Measurements from ENCODE around the gene CACNG3. TPM values are rescaled to one million over a fixed set of nuclear protein-coding genes. Genes with fewer than 3 reads are reported as not detected.

Gene CACNG3
- total and polyA plus RNA-seq, 8 donors, result not detected

DNA sequence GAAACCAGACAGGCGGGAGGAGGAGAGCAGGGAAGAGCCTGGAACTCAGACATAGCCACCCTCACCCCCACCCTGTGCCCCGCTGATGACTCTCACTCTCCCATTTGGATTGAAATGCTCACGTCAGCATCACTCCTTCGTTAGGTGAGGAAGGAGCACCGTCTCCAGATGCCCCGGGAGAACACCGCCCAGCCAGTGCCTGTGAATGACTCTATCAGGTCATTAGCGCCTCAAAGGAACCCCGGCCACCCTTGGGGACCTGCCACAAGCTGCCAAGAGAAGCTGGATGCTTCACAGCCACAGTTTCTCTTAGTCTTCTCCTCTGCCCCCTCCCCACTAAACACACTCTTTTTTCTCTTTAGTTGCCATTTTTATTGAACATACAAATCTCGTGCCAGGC, 66.0 kb downstream of the CACNG3 start:
- no peaks in the 10 kb centered on the region for H3K9me3 ChIP-seq
- intact Hi-C loops (cut with DNase I; ENCODE audit: low total_unique reads), result no loop called here

DNA sequence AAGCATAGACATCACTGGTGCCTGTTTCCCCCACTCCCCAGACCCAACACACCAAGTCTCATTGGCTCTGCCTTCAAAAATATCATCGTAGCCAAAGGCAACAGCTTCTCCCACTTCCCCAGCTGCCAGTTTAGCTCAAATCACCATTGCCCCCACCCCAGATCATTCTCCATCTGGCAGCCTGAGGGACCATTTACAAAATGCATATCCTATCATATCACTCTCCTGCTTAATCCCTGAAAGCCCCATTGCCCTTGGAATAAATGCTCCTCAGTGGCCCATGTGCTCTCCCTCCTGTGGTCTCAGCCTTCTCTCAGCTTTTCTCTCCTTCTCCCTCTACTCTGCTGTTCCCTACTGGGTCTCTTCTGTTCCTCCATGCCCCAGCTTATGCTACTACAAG, 68.3 kb downstream of the CACNG3 start:
- 48 to 81% (median 72%) methylated on average over 1 of the region's 1 CpG for WGBS, 5 donors

More for the DNA sequence above, 66.0 kb downstream of the CACNG3 start:
- H3K36me3 ChIP-seq, result no peaks in the 10 kb centered on the region
- TF ChIP-seq, protein P1, sequence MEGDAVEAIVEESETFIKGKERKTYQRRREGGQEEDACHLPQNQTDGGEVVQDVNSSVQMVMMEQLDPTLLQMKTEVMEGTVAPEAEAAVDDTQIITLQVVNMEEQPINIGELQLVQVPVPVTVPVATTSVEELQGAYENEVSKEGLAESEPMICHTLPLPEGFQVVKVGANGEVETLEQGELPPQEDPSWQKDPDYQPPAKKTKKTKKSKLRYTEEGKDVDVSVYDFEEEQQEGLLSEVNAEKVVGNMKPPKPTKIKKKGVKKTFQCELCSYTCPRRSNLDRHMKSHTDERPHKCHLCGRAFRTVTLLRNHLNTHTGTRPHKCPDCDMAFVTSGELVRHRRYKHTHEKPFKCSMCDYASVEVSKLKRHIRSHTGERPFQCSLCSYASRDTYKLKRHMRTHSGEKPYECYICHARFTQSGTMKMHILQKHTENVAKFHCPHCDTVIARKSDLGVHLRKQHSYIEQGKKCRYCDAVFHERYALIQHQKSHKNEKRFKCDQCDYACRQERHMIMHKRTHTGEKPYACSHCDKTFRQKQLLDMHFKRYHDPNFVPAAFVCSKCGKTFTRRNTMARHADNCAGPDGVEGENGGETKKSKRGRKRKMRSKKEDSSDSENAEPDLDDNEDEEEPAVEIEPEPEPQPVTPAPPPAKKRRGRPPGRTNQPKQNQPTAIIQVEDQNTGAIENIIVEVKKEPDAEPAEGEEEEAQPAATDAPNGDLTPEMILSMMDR (IDR thresholded peaks at IDR 0.05), result no peak
- TF ChIP-seq POLR2AphosphoS5 (IDR thresholded peaks at IDR 0.05), result no peak
- TF ChIP-seq POLR2A (IDR thresholded peaks at IDR 0.05), result no peak
- no peak for TF ChIP-seq EP300 (IDR thresholded peaks at IDR 0.05)
- DNase-seq, result no peak
- H3K27me3 ChIP-seq, result peaks cover 0 to 37% (median 0%) of the 10 kb centered on the region in 3 donors
- H3K27ac ChIP-seq, result no peak overlapping the region
- H3K4me3 ChIP-seq, result no peak overlapping the region
- WGBS, 5 donors, result 31 to 38% (median 33%) methylated on average over 10 of the region's 10 CpGs
- no peaks in the 10 kb centered on the region for H3K4me1 ChIP-seq

DNA sequence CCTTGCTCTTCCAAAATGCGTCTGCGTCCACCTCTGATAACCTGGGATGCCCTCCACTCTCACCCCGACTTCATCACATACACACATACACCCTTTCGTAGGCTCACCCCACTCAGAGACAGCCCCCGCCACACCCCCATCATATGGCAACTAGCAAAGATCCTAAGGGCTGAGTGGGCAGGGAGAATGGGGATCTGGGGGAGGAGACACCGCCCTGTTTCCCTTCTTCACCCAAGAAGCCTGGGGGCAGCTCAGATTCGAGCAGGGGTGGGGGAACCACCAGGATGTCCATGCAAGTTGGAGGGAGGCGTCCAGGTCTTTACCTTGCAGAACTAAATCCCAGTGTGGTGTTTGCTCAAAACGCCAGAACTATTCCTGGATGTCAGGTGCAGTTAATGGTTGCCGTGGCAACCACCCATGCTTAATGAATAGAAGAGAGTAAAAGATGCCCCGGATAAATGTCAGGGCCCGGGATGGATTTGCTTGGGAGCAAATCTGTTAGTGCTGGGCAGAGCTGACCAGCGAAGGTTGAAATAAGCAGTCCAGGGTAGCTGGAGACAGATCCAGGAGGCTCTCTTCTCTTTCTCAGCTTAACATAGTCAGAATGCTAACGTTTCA, 72.8 kb downstream of the CACNG3 start:
- Histone ChIP-seq H3K36me3 (no peaks in the 10 kb centered on the region), H3K4me1 (no peaks in the 10 kb centered on the region), H3K9me3 (no peaks in the 10 kb centered on the region), H3K27ac (no peak overlapping the region), H3K4me3 (no peak overlapping the region), H3K27me3 (peaks cover 0 to 13% (median 0%) of the 10 kb centered on the region in 3 donors)
- intact Hi-C loops (cut with DNase I; ENCODE audit: low total_unique reads), result no loop called here
- no peak for DNase-seq
- WGBS, 5 donors, result 57 to 64% (median 58%) methylated on average over 13 to 14 of the region's 14 CpGs
- TF ChIP-seq POLR2AphosphoS5 (IDR thresholded peaks at IDR 0.05), result no peak
- TF ChIP-seq, protein P1 (IDR thresholded peaks at IDR 0.05), result no peak
- TF ChIP-seq EP300 (IDR thresholded peaks at IDR 0.05), result no peak
- no peak for TF ChIP-seq POLR2A (IDR thresholded peaks at IDR 0.05)

More for the DNA sequence above, 68.3 kb downstream of the CACNG3 start:
- H3K4me1 ChIP-seq, result no peaks in the 10 kb centered on the region
- H3K4me3 ChIP-seq, result no peak overlapping the region
- TF ChIP-seq POLR2AphosphoS5 (IDR thresholded peaks at IDR 0.05) (no peak), POLR2A (IDR thresholded peaks at IDR 0.05) (no peak), EP300 (IDR thresholded peaks at IDR 0.05) (no peak)
- TF ChIP-seq, protein P1 (IDR thresholded peaks at IDR 0.05), result no peak
- H3K27ac ChIP-seq, result no peak overlapping the region
- H3K36me3 ChIP-seq, result no peaks in the 10 kb centered on the region
- DNase-seq, result no peak
- H3K27me3 ChIP-seq, result peaks cover 0 to 37% (median 0%) of the 10 kb centered on the region in 3 donors
- intact Hi-C loops (cut with DNase I; ENCODE audit: low total_unique reads), result no loop called here
- no peaks in the 10 kb centered on the region for H3K9me3 ChIP-seq

DNA sequence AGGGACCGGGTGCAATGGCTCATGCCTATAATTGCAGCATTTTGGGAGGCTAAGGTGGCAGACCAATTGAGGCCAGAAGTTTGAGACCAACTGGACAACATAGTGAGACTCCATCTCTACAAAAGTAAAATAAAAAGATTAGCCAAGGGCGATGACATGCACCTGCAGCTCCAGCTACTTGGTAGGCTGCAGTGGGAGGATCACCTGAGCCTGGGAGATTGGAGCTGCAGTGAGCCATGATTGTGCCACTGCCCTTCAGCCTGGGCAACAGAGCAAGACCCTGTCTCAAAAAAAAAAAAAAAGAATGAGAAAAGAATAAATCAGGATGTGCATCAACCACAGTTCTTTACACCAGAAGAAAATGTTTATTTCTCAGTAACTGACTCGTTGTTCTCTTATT, 76.0 kb downstream of the CACNG3 start:
- Histone ChIP-seq H3K36me3 (no peaks in the 10 kb centered on the region), H3K9me3 (peaks cover 3 to 19% (median 8%) of the 10 kb centered on the region in 4 donors), H3K27ac (no peak overlapping the region), H3K4me3 (no peak overlapping the region), H3K4me1 (no peaks in the 10 kb centered on the region), H3K27me3 (no peaks in the 10 kb centered on the region)
- WGBS, 5 donors, result 73 to 80% (median 78%) methylated on average over 3 of the region's 3 CpGs
- DNase-seq, result no peak
- intact Hi-C loops (cut with DNase I; ENCODE audit: low total_unique reads), result no loop called here
- TF ChIP-seq POLR2A (IDR thresholded peaks at IDR 0.05), result no peak
- no peak for TF ChIP-seq EP300 (IDR thresholded peaks at IDR 0.05)
- TF ChIP-seq, protein P1 (IDR thresholded peaks at IDR 0.05), result no peak
